ENCODE results near the gene PPP5C.
A peak's percentile ranks its signal among the peaks of the same experiment; 100 is the strongest.
"Not testable (repeated sequence)": the region's sequence is repeated elsewhere in the genome, so short reads cannot be mapped to it uniquely, and the experiment has no call there.

The PPP5C gene

GRCh38 chr19:46367426-46367825, 20.5 kb downstream of the PPP5C start:
- Mint-ChIP-seq H3K4me3 (no peak overlapping the region), H3K27ac (no peak overlapping the region), H3K36me3 (ENCODE audit: low read depth) (peaks cover 29% of the 10 kb centered on the region), H3K27me3 (no peaks in the 10 kb centered on the region), H3K4me1 (peaks cover 22% of the 10 kb centered on the region), H3K9me3 (no peaks in the 10 kb centered on the region)
- DNase-seq (no peak), ATAC-seq (no peak)

- peaks cover 22% of the 10 kb centered on the region for H3K4me1 Mint-ChIP-seq
- H3K9me3 Mint-ChIP-seq, result no peaks in the 10 kb centered on the region
- H3K27me3 Mint-ChIP-seq, result no peaks in the 10 kb centered on the region
- DNase-seq (no peak), ATAC-seq (no peak)
- H3K36me3 Mint-ChIP-seq (ENCODE audit: low read depth), result peaks cover 29% of the 10 kb centered on the region
- H3K27ac Mint-ChIP-seq, result no peak overlapping the region
- H3K4me3 Mint-ChIP-seq, result no peak overlapping the region
Measured at GRCh38 chr19:46368116-46368515, 21.2 kb downstream of the PPP5C start.

GRCh38 chr19:46369817-46370216, 22.9 kb downstream of the PPP5C start:
- DNase-seq (no peak), ATAC-seq (no peak)
- Mint-ChIP-seq H3K4me1 (peaks cover 17% of the 10 kb centered on the region), H3K36me3 (ENCODE audit: low read depth) (peaks cover 17% of the 10 kb centered on the region), H3K27me3 (no peaks in the 10 kb centered on the region), H3K4me3 (no peak overlapping the region), H3K9me3 (no peaks in the 10 kb centered on the region), H3K27ac (no peak overlapping the region)

- H3K27ac Mint-ChIP-seq, result no peak overlapping the region
- no peak overlapping the region for H3K4me3 Mint-ChIP-seq
- no peaks in the 10 kb centered on the region for H3K27me3 Mint-ChIP-seq
- ATAC-seq (peak; percentile 39), DNase-seq (no peak)
- no peaks in the 10 kb centered on the region for H3K9me3 Mint-ChIP-seq
- H3K36me3 Mint-ChIP-seq (ENCODE audit: low read depth), result peaks cover 17% of the 10 kb centered on the region
- peaks cover 15% of the 10 kb centered on the region for H3K4me1 Mint-ChIP-seq
Measured at GRCh38 chr19:46371371-46371901, 24.5 kb downstream of the PPP5C start.

- peaks cover 18% of the 10 kb centered on the region for H3K4me1 Mint-ChIP-seq
- no peak overlapping the region for H3K4me3 Mint-ChIP-seq
- DNase-seq (no peak), ATAC-seq (no peak)
- peaks cover 22% of the 10 kb centered on the region for H3K36me3 Mint-ChIP-seq (ENCODE audit: low read depth)
- H3K27me3 Mint-ChIP-seq, result no peaks in the 10 kb centered on the region
- no peak overlapping the region for H3K27ac Mint-ChIP-seq
- no peaks in the 10 kb centered on the region for H3K9me3 Mint-ChIP-seq
Measured at GRCh38 chr19:46372901-46373490, 26.1 kb downstream of the PPP5C start.

- Mint-ChIP-seq H3K36me3 (ENCODE audit: low read depth) (peaks cover 25% of the 10 kb centered on the region), H3K9me3 (no peaks in the 10 kb centered on the region), H3K27me3 (no peaks in the 10 kb centered on the region), H3K27ac (no peak overlapping the region), H3K4me3 (no peak overlapping the region), H3K4me1 (peaks cover 19% of the 10 kb centered on the region)
- DNase-seq (no peak), ATAC-seq (no peak)
Measured at GRCh38 chr19:46373491-46374359, 26.8 kb downstream of the PPP5C start.

- H3K4me1 Mint-ChIP-seq, result peaks cover 14% of the 10 kb centered on the region
- H3K4me3 Mint-ChIP-seq, result no peak overlapping the region
- H3K27me3 Mint-ChIP-seq, result no peaks in the 10 kb centered on the region
- H3K27ac Mint-ChIP-seq, result no peak overlapping the region
- DNase-seq, result no peak
- ATAC-seq, result no peak
- H3K9me3 Mint-ChIP-seq, result no peaks in the 10 kb centered on the region
- peaks cover 31% of the 10 kb centered on the region for H3K36me3 Mint-ChIP-seq (ENCODE audit: low read depth)
Measured at GRCh38 chr19:46374536-46375475, 27.9 kb downstream of the PPP5C start.

- H3K27ac Mint-ChIP-seq, H3K27me3 Mint-ChIP-seq, DNase-seq, H3K9me3 Mint-ChIP-seq, H3K4me3 Mint-ChIP-seq, ATAC-seq: not testable (repeated sequence)
- H3K36me3 Mint-ChIP-seq (ENCODE audit: low read depth), result peaks cover 35% of the 10 kb centered on the region
- H3K4me1 Mint-ChIP-seq, result peaks cover 14% of the 10 kb centered on the region
Measured at GRCh38 chr19:46375476-46376067, 28.7 kb downstream of the PPP5C start.

- ATAC-seq, result no peak
- Mint-ChIP-seq H3K27me3 (no peaks in the 10 kb centered on the region), H3K4me1 (peaks cover 8% of the 10 kb centered on the region), H3K4me3 (no peak overlapping the region), H3K27ac (no peak overlapping the region), H3K36me3 (ENCODE audit: low read depth) (peaks cover 41% of the 10 kb centered on the region), H3K9me3 (no peaks in the 10 kb centered on the region)
- no peak for DNase-seq
Measured at GRCh38 chr19:46376241-46377153, 29.6 kb downstream of the PPP5C start.

GRCh38 chr19:46378268-46378667, 31.4 kb downstream of the PPP5C start:
- peaks cover 52% of the 10 kb centered on the region for H3K36me3 Mint-ChIP-seq (ENCODE audit: low read depth)
- ATAC-seq (no peak), DNase-seq (no peak)
- H3K27me3 Mint-ChIP-seq, result no peaks in the 10 kb centered on the region
- no peak overlapping the region for H3K4me3 Mint-ChIP-seq
- no peaks in the 10 kb centered on the region for H3K9me3 Mint-ChIP-seq
- H3K27ac Mint-ChIP-seq, result no peak overlapping the region
- peaks cover 5% of the 10 kb centered on the region for H3K4me1 Mint-ChIP-seq

GRCh38 chr19:46380690-46381089, 33.8 kb downstream of the PPP5C start:
- no peak overlapping the region for H3K27ac Mint-ChIP-seq
- H3K4me3 Mint-ChIP-seq, result no peak overlapping the region
- H3K27me3 Mint-ChIP-seq, result no peaks in the 10 kb centered on the region
- H3K9me3 Mint-ChIP-seq, result no peaks in the 10 kb centered on the region
- DNase-seq (no peak), ATAC-seq (no peak)
- peaks cover 5% of the 10 kb centered on the region for H3K4me1 Mint-ChIP-seq
- H3K36me3 Mint-ChIP-seq (ENCODE audit: low read depth), result peaks cover 61% of the 10 kb centered on the region

- peaks cover 60% of the 10 kb centered on the region for H3K36me3 Mint-ChIP-seq (ENCODE audit: low read depth)
- H3K4me3 Mint-ChIP-seq, result no peak overlapping the region
- no peak overlapping the region for H3K27ac Mint-ChIP-seq
- no peaks in the 10 kb centered on the region for H3K9me3 Mint-ChIP-seq
- DNase-seq (no peak), ATAC-seq (no peak)
- no peaks in the 10 kb centered on the region for H3K27me3 Mint-ChIP-seq
- H3K4me1 Mint-ChIP-seq, result peaks cover 5% of the 10 kb centered on the region
Measured at GRCh38 chr19:46381346-46381745, 34.5 kb downstream of the PPP5C start.

GRCh38 chr19:46381756-46382345, 35.0 kb downstream of the PPP5C start:
- no peak for DNase-seq
- no peak for ATAC-seq
- H3K27me3 Mint-ChIP-seq, result no peaks in the 10 kb centered on the region
- H3K9me3 Mint-ChIP-seq, result no peaks in the 10 kb centered on the region
- peaks cover 5% of the 10 kb centered on the region for H3K4me1 Mint-ChIP-seq
- H3K27ac Mint-ChIP-seq, result no peak overlapping the region
- H3K36me3 Mint-ChIP-seq (ENCODE audit: low read depth), result peaks cover 59% of the 10 kb centered on the region
- H3K4me3 Mint-ChIP-seq, result no peak overlapping the region
